ENCODE results near the gene HIPK4. TPM values are rescaled to one million over a fixed set of nuclear protein-coding genes. Genes with fewer than 3 reads are reported as not detected.
"Not testable (repeated sequence)": the region's sequence is repeated elsewhere in the genome, so short reads cannot be mapped to it uniquely, and the experiment has no call there.

HIPK4 gene
- total and polyA plus RNA-seq, 2 donors from 2014 or later, result 0.09 TPM; not detected in 1

GRCh38 chr19:40335101-40335500 lies 54.9 kb downstream of the HIPK4 start:
- H3K27ac ChIP-seq (ENCODE audit: low read depth in 2 of 2, low read length in 2 of 2), result no peak overlapping the region
- H3K4me3 ChIP-seq (ENCODE audit: low read length in 3 of 3), result no peak overlapping the region
- DNase-seq, result peak in 1 of 5 donors; percentile 6
- H3K9ac ChIP-seq (ENCODE audit: low read length in 3 of 3), result no peak overlapping the region
- H3K9me3 ChIP-seq (ENCODE audit: control insufficient read depth in 2 of 3, insufficient read depth in 1 of 3, low read length in 3 of 3), result no peaks in the 10 kb centered on the region
- H3K27me3 ChIP-seq (ENCODE audit: control insufficient read depth, insufficient read depth, low read length), result no peaks in the 10 kb centered on the region
- H3K4me1 ChIP-seq (ENCODE audit: control insufficient read depth in 2 of 3, insufficient read depth in 2 of 3, low read depth in 1 of 3, low read length in 3 of 3), result no peaks in the 10 kb centered on the region
- intact Hi-C loops (cut with DNase I), result no loop called here
- peaks cover 4 to 18% (median 11%) of the 10 kb centered on the region in 3 donors for H3K36me3 ChIP-seq (ENCODE audit: control insufficient read depth in 2 of 3, insufficient read depth in 3 of 3, low read length in 3 of 3)
- FAIRE-seq, result no peak
- no peak for TF ChIP-seq CTCF (IDR thresholded peaks at IDR 0.05; ENCODE audit: borderline replicate concordance, extremely low read depth, insufficient read depth)

GRCh38 chr19:40333083-40333482 lies 56.9 kb downstream of the HIPK4 start:
- peaks cover 2 to 26% (median 22%) of the 10 kb centered on the region in 3 donors for H3K36me3 ChIP-seq (ENCODE audit: control insufficient read depth in 2 of 3, insufficient read depth in 3 of 3, low read length in 3 of 3)
- H3K27me3 ChIP-seq (ENCODE audit: control insufficient read depth, insufficient read depth, low read length); FAIRE-seq; H3K27ac ChIP-seq (ENCODE audit: low read depth in 2 of 2, low read length in 2 of 2); intact Hi-C loops (cut with DNase I); H3K9ac ChIP-seq (ENCODE audit: low read length in 3 of 3); H3K4me1 ChIP-seq (ENCODE audit: control insufficient read depth in 2 of 3, insufficient read depth in 2 of 3, low read depth in 1 of 3, low read length in 3 of 3); H3K9me3 ChIP-seq (ENCODE audit: control insufficient read depth in 2 of 3, insufficient read depth in 1 of 3, low read length in 3 of 3); H3K4me3 ChIP-seq (ENCODE audit: low read length in 3 of 3): not testable (repeated sequence)
- peak in 1 of 5 donors; percentile 2 for DNase-seq

GRCh38 chr19:40332669-40333068 lies 57.3 kb downstream of the HIPK4 start:
- Histone ChIP-seq H3K36me3 (ENCODE audit: control insufficient read depth in 2 of 3, insufficient read depth in 3 of 3, low read length in 3 of 3) (peaks cover 2 to 30% (median 24%) of the 10 kb centered on the region in 3 donors), H3K27ac (ENCODE audit: low read depth in 2 of 2, low read length in 2 of 2) (no peak overlapping the region), H3K9ac (ENCODE audit: low read length in 3 of 3) (no peak overlapping the region), H3K4me3 (ENCODE audit: low read length in 3 of 3) (no peak overlapping the region), H3K27me3 (ENCODE audit: control insufficient read depth, insufficient read depth, low read length) (no peaks in the 10 kb centered on the region), H3K9me3 (ENCODE audit: control insufficient read depth in 2 of 3, insufficient read depth in 1 of 3, low read length in 3 of 3) (no peaks in the 10 kb centered on the region), H3K4me1 (ENCODE audit: control insufficient read depth in 2 of 3, insufficient read depth in 2 of 3, low read depth in 1 of 3, low read length in 3 of 3) (no peaks in the 10 kb centered on the region)
- intact Hi-C loops (cut with DNase I), result no loop called here
- no peak for TF ChIP-seq CTCF (IDR thresholded peaks at IDR 0.05; ENCODE audit: borderline replicate concordance, extremely low read depth, insufficient read depth)
- DNase-seq (no peak), FAIRE-seq (no peak)

- Histone ChIP-seq H3K4me3 (ENCODE audit: low read length in 3 of 3) (no peak overlapping the region), H3K4me1 (ENCODE audit: control insufficient read depth in 2 of 3, insufficient read depth in 2 of 3, low read depth in 1 of 3, low read length in 3 of 3) (no peaks in the 10 kb centered on the region), H3K9me3 (ENCODE audit: control insufficient read depth in 2 of 3, insufficient read depth in 1 of 3, low read length in 3 of 3) (no peaks in the 10 kb centered on the region), H3K27me3 (ENCODE audit: control insufficient read depth, insufficient read depth, low read length) (no peaks in the 10 kb centered on the region), H3K36me3 (ENCODE audit: control insufficient read depth in 2 of 3, insufficient read depth in 3 of 3, low read length in 3 of 3) (peaks cover 2 to 32% (median 26%) of the 10 kb centered on the region in 3 donors), H3K27ac (ENCODE audit: low read depth in 2 of 2, low read length in 2 of 2) (no peak overlapping the region), H3K9ac (ENCODE audit: low read length in 3 of 3) (no peak overlapping the region)
- intact Hi-C loops (cut with DNase I), result no loop called here
- FAIRE-seq (no peak), DNase-seq (peak in 1 of 5 donors; percentile 6)
- TF ChIP-seq CTCF (IDR thresholded peaks at IDR 0.05; ENCODE audit: borderline replicate concordance, extremely low read depth, insufficient read depth), result no peak
Measured at GRCh38 chr19:40331052-40331451, 58.9 kb downstream of the HIPK4 start.

Small RNA genes lying within 50 kb of the gene (microRNA-seq; reads per million reads assigned to microRNA genes)
- not detected for gene MIR6796

Other genes with a start within 250 kb of the HIPK4 start
- 17.3 TPM for gene MAP3K10, start 198.8 kb downstream of the HIPK4 start, total RNA-seq
- 15.0 TPM for gene MAP3K10, start 198.8 kb downstream of the HIPK4 start, polyA plus RNA-seq (ENCODE audit: insufficient read depth, low read depth, low replicate concordance)
- gene TTC9B, start 171.8 kb downstream of the HIPK4 start, total RNA-seq, result not detected
- not detected for gene TTC9B, start 171.8 kb downstream of the HIPK4 start, polyA plus RNA-seq (ENCODE audit: insufficient read depth, low read depth, low replicate concordance)
- gene CCNP, start 163.5 kb downstream of the HIPK4 start, total RNA-seq, result 1.2 TPM
- 2.1 TPM for gene CCNP, start 163.5 kb downstream of the HIPK4 start, polyA plus RNA-seq (ENCODE audit: insufficient read depth, low read depth, low replicate concordance)
- gene AKT2, start 104.8 kb downstream of the HIPK4 start, total RNA-seq, result 154 TPM
- 75.0 TPM for gene AKT2, start 104.8 kb downstream of the HIPK4 start, polyA plus RNA-seq (ENCODE audit: insufficient read depth, low read depth, low replicate concordance)
- 12.9 TPM for gene C19orf47, start 41.8 kb downstream of the HIPK4 start, total RNA-seq
- gene C19orf47, start 41.8 kb downstream of the HIPK4 start, polyA plus RNA-seq (ENCODE audit: insufficient read depth, low read depth, low replicate concordance), result 13.0 TPM
- gene PLD3, start 41.5 kb downstream of the HIPK4 start, total RNA-seq, result 207 TPM
- gene PLD3, start 41.5 kb downstream of the HIPK4 start, polyA plus RNA-seq (ENCODE audit: insufficient read depth, low read depth, low replicate concordance), result 175 TPM
- gene PRX, start 23.2 kb upstream of the HIPK4 start, total RNA-seq, result 4.5 TPM
- gene PRX, start 23.2 kb upstream of the HIPK4 start, polyA plus RNA-seq (ENCODE audit: insufficient read depth, low read depth, low replicate concordance), result 12.6 TPM
- 14.8 TPM for gene SERTAD1, start 35.8 kb upstream of the HIPK4 start, total RNA-seq
- 18.2 TPM for gene SERTAD1, start 35.8 kb upstream of the HIPK4 start, polyA plus RNA-seq (ENCODE audit: insufficient read depth, low read depth, low replicate concordance)
- 38.4 TPM for gene SERTAD3, start 54.2 kb upstream of the HIPK4 start, total RNA-seq
- gene SERTAD3, start 54.2 kb upstream of the HIPK4 start, polyA plus RNA-seq (ENCODE audit: insufficient read depth, low read depth, low replicate concordance), result 29.9 TPM
- gene BLVRB, start 75.6 kb upstream of the HIPK4 start, total RNA-seq, result 89.9 TPM
- gene BLVRB, start 75.6 kb upstream of the HIPK4 start, polyA plus RNA-seq (ENCODE audit: insufficient read depth, low read depth, low replicate concordance), result 248 TPM
- 0.82 TPM for gene SPTBN4, start 76.8 kb upstream of the HIPK4 start, total RNA-seq
- gene SPTBN4, start 76.8 kb upstream of the HIPK4 start, polyA plus RNA-seq (ENCODE audit: insufficient read depth, low read depth, low replicate concordance), result 4.6 TPM
- 69.6 TPM for gene SHKBP1, start 186.7 kb upstream of the HIPK4 start, total RNA-seq
- 91.3 TPM for gene SHKBP1, start 186.7 kb upstream of the HIPK4 start, polyA plus RNA-seq (ENCODE audit: insufficient read depth, low read depth, low replicate concordance)
- 155 TPM for gene LTBP4, start 211.2 kb upstream of the HIPK4 start, total RNA-seq
- 52.1 TPM for gene LTBP4, start 211.2 kb upstream of the HIPK4 start, polyA plus RNA-seq (ENCODE audit: insufficient read depth, low read depth, low replicate concordance)

Data from kidney (tissue), 14 donors.